ENCODE results near the gene FCRL5. TPM values are rescaled to one million over a fixed set of nuclear protein-coding genes. Genes with fewer than 3 reads are reported as not detected.

The FCRL5 gene
- total RNA-seq, 1 donor from 2014 or later, result not detected

- Mint-ChIP-seq H3K4me3 (no peak overlapping the region), H3K9me3 (peaks cover 29% of the 10 kb centered on the region), H3K4me1 (no peaks in the 10 kb centered on the region), H3K27ac (no peak overlapping the region), H3K36me3 (no peaks in the 10 kb centered on the region), H3K27me3 (ENCODE audit: insufficient read depth, low read depth) (peaks cover 6% of the 10 kb centered on the region)
- Histone ChIP-seq H2AFZ (replicated peaks) (no peak overlapping the region), H3K9ac (no peak overlapping the region), H4K20me1 (ENCODE audit: low read depth) (no peaks in the 10 kb centered on the region), H3K4me1 (no peaks in the 10 kb centered on the region), H3K4me3 (no peak overlapping the region), H3K79me2 (ENCODE audit: low read depth) (no peaks in the 10 kb centered on the region), H3F3A (ENCODE audit: low read depth) (no peaks in the 10 kb centered on the region), H3K27ac (no peak overlapping the region), H3K9me3 (ENCODE audit: low read depth) (no peaks in the 10 kb centered on the region), H3K27me3 (no peaks in the 10 kb centered on the region), H3K36me3 (no peaks in the 10 kb centered on the region), H3K4me2 (no peak overlapping the region)
- no peak for DNase-seq (ENCODE audit: low spot score)
- TF ChIP-seq, protein P1, sequence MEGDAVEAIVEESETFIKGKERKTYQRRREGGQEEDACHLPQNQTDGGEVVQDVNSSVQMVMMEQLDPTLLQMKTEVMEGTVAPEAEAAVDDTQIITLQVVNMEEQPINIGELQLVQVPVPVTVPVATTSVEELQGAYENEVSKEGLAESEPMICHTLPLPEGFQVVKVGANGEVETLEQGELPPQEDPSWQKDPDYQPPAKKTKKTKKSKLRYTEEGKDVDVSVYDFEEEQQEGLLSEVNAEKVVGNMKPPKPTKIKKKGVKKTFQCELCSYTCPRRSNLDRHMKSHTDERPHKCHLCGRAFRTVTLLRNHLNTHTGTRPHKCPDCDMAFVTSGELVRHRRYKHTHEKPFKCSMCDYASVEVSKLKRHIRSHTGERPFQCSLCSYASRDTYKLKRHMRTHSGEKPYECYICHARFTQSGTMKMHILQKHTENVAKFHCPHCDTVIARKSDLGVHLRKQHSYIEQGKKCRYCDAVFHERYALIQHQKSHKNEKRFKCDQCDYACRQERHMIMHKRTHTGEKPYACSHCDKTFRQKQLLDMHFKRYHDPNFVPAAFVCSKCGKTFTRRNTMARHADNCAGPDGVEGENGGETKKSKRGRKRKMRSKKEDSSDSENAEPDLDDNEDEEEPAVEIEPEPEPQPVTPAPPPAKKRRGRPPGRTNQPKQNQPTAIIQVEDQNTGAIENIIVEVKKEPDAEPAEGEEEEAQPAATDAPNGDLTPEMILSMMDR (IDR thresholded peaks at IDR 0.05), result no peak
- no peak for TF ChIP-seq EZH2phosphoT487 (IDR thresholded peaks at IDR 0.05)
- TF ChIP-seq EZH2 (IDR thresholded peaks at IDR 0.05), result no peak
Observed at GRCh38 chr1:157478030-157478429, 74.3 kb downstream of the FCRL5 start.

DNA sequence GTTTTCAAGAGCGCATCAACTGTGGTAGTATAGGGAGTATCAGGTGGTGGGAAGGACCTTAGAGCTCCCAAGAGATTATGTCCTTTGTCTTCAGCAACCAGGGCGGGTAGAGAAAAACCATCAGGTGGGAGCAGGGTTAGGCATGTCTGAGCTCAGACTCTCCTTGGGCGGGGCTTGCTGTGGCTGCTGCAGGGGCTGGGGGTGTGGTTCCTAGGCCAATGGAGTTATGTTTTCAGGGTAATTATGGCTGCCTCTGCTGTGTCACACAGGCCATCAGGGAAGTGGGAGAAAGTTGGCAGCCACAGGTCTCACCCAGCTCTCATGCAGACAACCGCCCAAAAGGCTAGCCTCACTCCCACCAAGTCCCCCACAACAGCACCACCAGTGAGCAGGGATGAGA is 74.9 kb downstream of the FCRL5 start:
- H3K9ac ChIP-seq, result no peak overlapping the region
- H3K4me1 ChIP-seq, result no peaks in the 10 kb centered on the region
- no peak for TF ChIP-seq EZH2phosphoT487 (IDR thresholded peaks at IDR 0.05)
- no peak for TF ChIP-seq EZH2 (IDR thresholded peaks at IDR 0.05)
- TF ChIP-seq, protein P1 (IDR thresholded peaks at IDR 0.05), result no peak
- DNase-seq (ENCODE audit: low spot score), result no peak
- H3K27me3 ChIP-seq, result no peaks in the 10 kb centered on the region
- no peak overlapping the region for H3K27ac Mint-ChIP-seq
- no peaks in the 10 kb centered on the region for H3K36me3 Mint-ChIP-seq
- H3K27me3 Mint-ChIP-seq (ENCODE audit: insufficient read depth, low read depth), result peaks cover 6% of the 10 kb centered on the region
- H4K20me1 ChIP-seq (ENCODE audit: low read depth), result no peaks in the 10 kb centered on the region
- H3K4me3 Mint-ChIP-seq, result no peak overlapping the region
- H3K4me1 Mint-ChIP-seq, result no peaks in the 10 kb centered on the region
- H3K9me3 ChIP-seq (ENCODE audit: low read depth), result no peaks in the 10 kb centered on the region
- H3F3A ChIP-seq (ENCODE audit: low read depth), result no peaks in the 10 kb centered on the region
- H2AFZ ChIP-seq (replicated peaks), result no peak overlapping the region
- H3K27ac ChIP-seq, result no peak overlapping the region
- no peaks in the 10 kb centered on the region for H3K36me3 ChIP-seq
- H3K9me3 Mint-ChIP-seq, result peaks cover 29% of the 10 kb centered on the region
- H3K79me2 ChIP-seq (ENCODE audit: low read depth), result no peaks in the 10 kb centered on the region
- H3K4me3 ChIP-seq, result no peak overlapping the region
- H3K4me2 ChIP-seq, result no peak overlapping the region

- no peak overlapping the region for H3K4me3 Mint-ChIP-seq
- Histone ChIP-seq H4K20me1 (ENCODE audit: low read depth) (no peaks in the 10 kb centered on the region), H3K9me3 (ENCODE audit: low read depth) (no peaks in the 10 kb centered on the region), H3K36me3 (no peaks in the 10 kb centered on the region), H3F3A (ENCODE audit: low read depth) (no peaks in the 10 kb centered on the region), H3K4me3 (no peak overlapping the region), H3K79me2 (ENCODE audit: low read depth) (no peaks in the 10 kb centered on the region), H3K4me2 (no peak overlapping the region), H2AFZ (replicated peaks) (no peak overlapping the region), H3K4me1 (peaks cover 6% of the 10 kb centered on the region), H3K27me3 (no peaks in the 10 kb centered on the region), H3K9ac (no peak overlapping the region), H3K27ac (no peak overlapping the region)
- peaks cover 6% of the 10 kb centered on the region for H3K27me3 Mint-ChIP-seq (ENCODE audit: insufficient read depth, low read depth)
- H3K36me3 Mint-ChIP-seq, result no peaks in the 10 kb centered on the region
- DNase-seq (ENCODE audit: low spot score), result no peak
- no peak overlapping the region for H3K27ac Mint-ChIP-seq
- peaks cover 20% of the 10 kb centered on the region for H3K9me3 Mint-ChIP-seq
- H3K4me1 Mint-ChIP-seq, result peaks cover 4% of the 10 kb centered on the region
- TF ChIP-seq EZH2phosphoT487 (IDR thresholded peaks at IDR 0.05) (no peak), EZH2 (IDR thresholded peaks at IDR 0.05) (no peak)
- TF ChIP-seq, protein P1 (IDR thresholded peaks at IDR 0.05), result no peak
Observed at GRCh38 chr1:157472959-157473358, 79.4 kb downstream of the FCRL5 start.
